ENCODE results near the gene EFL1. TPM values are rescaled to one million over a fixed set of nuclear protein-coding genes. Genes with fewer than 3 reads are reported as not detected.

EFL1 gene
- total RNA-seq, 4 donors from 2014 or later = 15.8 to 19.5 (median 16.4) TPM

GRCh38 chr15:82086243-82086995, 176.1 kb downstream of the EFL1 start:
- no peak overlapping the region for H3K27ac ChIP-seq
- 82 to 83% methylated on average over 13 to 16 of the region's 16 CpGs for WGBS, 2 donors
- intact Hi-C loops (cut with DNase I) = no loop called here
- no peaks in the 10 kb centered on the region for H3K36me3 ChIP-seq
- H3K4me1 ChIP-seq = no peaks in the 10 kb centered on the region
- peaks cover 0 to 4% (median 0%) of the 10 kb centered on the region in 4 donors for H3K27me3 ChIP-seq
- H3K9me3 ChIP-seq = no peaks in the 10 kb centered on the region
- DNase-seq = no peak
- no peak overlapping the region for H3K4me3 ChIP-seq
- TF ChIP-seq POLR2A (IDR thresholded peaks at IDR 0.05) = no peak
- TF ChIP-seq, protein P1, sequence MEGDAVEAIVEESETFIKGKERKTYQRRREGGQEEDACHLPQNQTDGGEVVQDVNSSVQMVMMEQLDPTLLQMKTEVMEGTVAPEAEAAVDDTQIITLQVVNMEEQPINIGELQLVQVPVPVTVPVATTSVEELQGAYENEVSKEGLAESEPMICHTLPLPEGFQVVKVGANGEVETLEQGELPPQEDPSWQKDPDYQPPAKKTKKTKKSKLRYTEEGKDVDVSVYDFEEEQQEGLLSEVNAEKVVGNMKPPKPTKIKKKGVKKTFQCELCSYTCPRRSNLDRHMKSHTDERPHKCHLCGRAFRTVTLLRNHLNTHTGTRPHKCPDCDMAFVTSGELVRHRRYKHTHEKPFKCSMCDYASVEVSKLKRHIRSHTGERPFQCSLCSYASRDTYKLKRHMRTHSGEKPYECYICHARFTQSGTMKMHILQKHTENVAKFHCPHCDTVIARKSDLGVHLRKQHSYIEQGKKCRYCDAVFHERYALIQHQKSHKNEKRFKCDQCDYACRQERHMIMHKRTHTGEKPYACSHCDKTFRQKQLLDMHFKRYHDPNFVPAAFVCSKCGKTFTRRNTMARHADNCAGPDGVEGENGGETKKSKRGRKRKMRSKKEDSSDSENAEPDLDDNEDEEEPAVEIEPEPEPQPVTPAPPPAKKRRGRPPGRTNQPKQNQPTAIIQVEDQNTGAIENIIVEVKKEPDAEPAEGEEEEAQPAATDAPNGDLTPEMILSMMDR (IDR thresholded peaks at IDR 0.05) = no peak

- no peaks in the 10 kb centered on the region for H3K9me3 ChIP-seq
- H3K4me3 ChIP-seq = no peak overlapping the region
- TF ChIP-seq, protein P1 (IDR thresholded peaks at IDR 0.05) = no peak
- TF ChIP-seq POLR2A (IDR thresholded peaks at IDR 0.05) = no peak
- no peak overlapping the region for H3K27ac ChIP-seq
- H3K4me1 ChIP-seq = no peaks in the 10 kb centered on the region
- H3K27me3 ChIP-seq = peaks cover 0 to 24% (median 0%) of the 10 kb centered on the region in 4 donors
- 40 to 68% methylated on average over 8 to 10 of the region's 14 CpGs for WGBS, 2 donors
- no peaks in the 10 kb centered on the region for H3K36me3 ChIP-seq
- intact Hi-C loops (cut with DNase I) = no loop called here
- DNase-seq = no peak
Measured at GRCh38 chr15:82081914-82082762, 180.4 kb downstream of the EFL1 start.

- intact Hi-C loops (cut with DNase I) = no loop called here
- TF ChIP-seq POLR2A (IDR thresholded peaks at IDR 0.05) = no peak
- TF ChIP-seq, protein P1 (IDR thresholded peaks at IDR 0.05) = no peak
- H3K4me1 ChIP-seq = no peaks in the 10 kb centered on the region
- no peaks in the 10 kb centered on the region for H3K36me3 ChIP-seq
- H3K9me3 ChIP-seq = no peaks in the 10 kb centered on the region
- 65% methylated on average over 2 of the region's 6 CpGs; no CpG with 5 or more reads in 1 of the 2 donors for WGBS, 2 donors
- no peak overlapping the region for H3K27ac ChIP-seq
- H3K27me3 ChIP-seq = peaks cover 0 to 34% (median 0%) of the 10 kb centered on the region in 4 donors
- no peak for DNase-seq
- no peak overlapping the region for H3K4me3 ChIP-seq
Measured at GRCh38 chr15:82080774-82081173, 181.8 kb downstream of the EFL1 start.

Small RNA genes lying within 50 kb of the gene (small RNA-seq; reads per million reads assigned to genes)
- gene RNU1-77P = 0 to 0.15 (median 0) reads per million in 4 donors

Other genes with a start within 250 kb of the EFL1 start
- gene MEX3B, start 216.7 kb downstream of the EFL1 start, total RNA-seq = under 1 TPM in 3 of 4 donors, not detected in 1; 0.22 to 0.57 (median 0.26) TPM
- gene SAXO2, start 84 bp upstream of the EFL1 start, total RNA-seq = 1 to 10 TPM in 1 of 4 donors, not detected in 3; 1.5 TPM
- 10 to 100 TPM in 1 of 4 donors, 1 to 10 TPM in 3; 1.3 to 10.9 (median 5.0) TPM for gene GOLGA6L10, start 86.7 kb upstream of the EFL1 start, total RNA-seq
- 10 to 100 TPM in 2 of 4 donors, 1 to 10 TPM in 2; 3.4 to 23.1 (median 11.6) TPM for gene GOLGA6L9, start 167.1 kb upstream of the EFL1 start, total RNA-seq